SK-N-SH (cell line): Measurements from ENCODE around the gene PKN3. TPM values are rescaled to one million over a fixed set of nuclear protein-coding genes. Genes with fewer than 3 reads are reported as not detected.

Source experiments
- CTCF ChIA-PET: fragments of 300-600, 350-600 bp; formaldehyde crosslinking; extraction: SDS; loops from one replicate; lab custom pipeline; 2021; lab: Yijun Ruan, JAX
- POLR2A ChIA-PET: fragments of 350-600 bp; sonication (Branson Sonifier 250); formaldehyde crosslinking; extraction: SDS; loops from one replicate; lab custom pipeline; 2020; ENCODE audit warnings: antibody characterized with exemption, inconsistent platforms; lab: Yijun Ruan, JAX
- DNase-seq: peaks from one replicate; pipeline ENCODE4 v3.0.0; 2012
- H2AFZ ChIP-seq: fragments of 200-600 bp; sonication (generic); 2 replicates; pipeline ENCODE4 v1.8.1; 2016; ENCODE audit warnings: antibody characterized with exemption, mild to moderate bottlenecking, low read depth
- H3F3A ChIP-seq: fragments of 200-600 bp; sonication (generic); replicated peaks from 2 replicates; pipeline ENCODE3; 2016; ENCODE audit warnings: antibody characterized with exemption, mild to moderate bottlenecking; ENCODE audit not compliant: insufficient read depth
- H3K27ac ChIP-seq, 2 experiments: fragments of 200-500 bp in 1 of 2; fragments of 200-600 bp in 1 of 2; sonication (Bioruptor generic) in 1 of 2; sonication (generic), shearing (Covaris generic) in 1 of 2; 2 replicates each; pipeline versions ENCODE4 v1.5.1 to v1.6.1; 2014 to 2016; ENCODE audit warnings: low read depth in 2 of 2, inconsistent platforms in 1 of 2, low read length in 1 of 2, mild to moderate bottlenecking in 1 of 2, mixed read lengths in 1 of 2
- H3K27me3 ChIP-seq: fragments of 200-600 bp; sonication (generic), shearing (Covaris generic); 2 replicates; pipeline ENCODE4 v1.6.1; 2016; ENCODE audit warnings: mixed run types; ENCODE audit not compliant: insufficient read depth
- H3K36me3 ChIP-seq, 2 experiments: fragments of 200-500 bp in 1 of 2; fragments of 200-600 bp in 1 of 2; sonication (Bioruptor generic) in 1 of 2; sonication (generic) in 1 of 2; replicated peaks in 1 of 2; 2 replicates each; pipeline versions ENCODE3 to v1.5.1; 2014 to 2016; ENCODE audit warnings: low read length in 1 of 2, mild to moderate bottlenecking in 1 of 2; ENCODE audit not compliant: insufficient read depth in 2 of 2, control insufficient read depth in 1 of 2
- H3K4me1 ChIP-seq, 2 experiments: fragments of 200-500 bp in 1 of 2; fragments of 200-600 bp in 1 of 2; sonication (Bioruptor generic) in 1 of 2; sonication (generic), shearing (Covaris generic) in 1 of 2; 2 replicates each; pipeline versions ENCODE4 v1.5.1 to v1.6.1; 2014 to 2016; ENCODE audit warnings: low read depth in 1 of 2, low read length in 1 of 2, mixed run types in 1 of 2; ENCODE audit not compliant: insufficient read depth in 2 of 2, control insufficient read depth in 1 of 2
- H3K4me2 ChIP-seq: fragments of 200-600 bp; sonication (generic), shearing (Covaris generic); 2 replicates; pipeline ENCODE4 v1.6.1; 2017; ENCODE audit warnings: mixed run types
- H3K4me3 ChIP-seq, 2 experiments: fragments of 200-500 bp in 1 of 2; fragments of 200-600 bp in 1 of 2; sonication (Bioruptor generic) in 1 of 2; sonication (generic), shearing (Covaris generic) in 1 of 2; 2 replicates each; pipeline versions ENCODE4 v1.5.1 to v1.8.1; 2014 to 2016; ENCODE audit warnings: low read depth in 2 of 2, inconsistent platforms in 1 of 2, low read length in 1 of 2, mild to moderate bottlenecking in 1 of 2, mixed read lengths in 1 of 2, moderate library complexity in 1 of 2
- H3K79me2 ChIP-seq: fragments of 200-600 bp; sonication (generic); 2 replicates; pipeline ENCODE4 v1.8.1; 2017; ENCODE audit warnings: mild to moderate bottlenecking; ENCODE audit not compliant: insufficient read depth
- H3K9ac ChIP-seq: fragments of 200-600 bp; sonication (generic); 2 replicates; pipeline ENCODE4 v1.6.1; 2017; ENCODE audit warnings: mixed run types
- H3K9me2 ChIP-seq: fragments of 200-600 bp; sonication (generic); 2 replicates; pipeline ENCODE4 v1.6.1; 2017; ENCODE audit warnings: mixed run types
- H3K9me3 ChIP-seq: fragments of 200-600 bp; sonication (generic); 2 replicates; pipeline ENCODE4 v1.6.1; 2017; ENCODE audit warnings: mixed run types, mild to moderate bottlenecking, moderate library complexity
- H4K20me1 ChIP-seq: fragments of 200-600 bp; sonication (generic); 2 replicates; pipeline ENCODE4 v1.6.1; 2017; ENCODE audit warnings: mild to moderate bottlenecking, mixed run types; ENCODE audit not compliant: insufficient read depth
- CHD2 ChIP-seq: fragments of 150-350 bp; IDR thresholded peaks from 2 replicates; pipeline ENCODE4 v1.6.1; 2018; ENCODE audit warnings: low read length; ENCODE audit not compliant: partially characterized antibody
- CTCF ChIP-seq: fragments of 200-600 bp; sonication (generic); IDR thresholded peaks from 2 replicates; pipeline ENCODE4 v1.6.1; 2017; ENCODE audit warnings: antibody characterized with exemption, mild to moderate bottlenecking, moderate library complexity
- EP300 ChIP-seq, 2 experiments: IDR thresholded peaks; 2 replicates each; pipeline versions ENCODE4 v1.4.0 to v1.6.1; 2012; ENCODE audit warnings: borderline replicate concordance in 1 of 2, low read depth in 1 of 2, low read length in 1 of 2
- EZH2phosphoT487 ChIP-seq: fragments of 200-600 bp; sonication (generic); IDR thresholded peaks from 2 replicates; pipeline ENCODE4 v1.6.1; 2017; ENCODE audit warnings: low read depth, mixed run types, mild to moderate bottlenecking, antibody characterized with exemption, moderate library complexity, borderline replicate concordance
- FOSL2 ChIP-seq: IDR thresholded peaks from 2 replicates; pipeline ENCODE4 v1.4.0; 2012; ENCODE audit warnings: low read depth, mild to moderate bottlenecking, moderate library complexity, borderline replicate concordance
- JUND ChIP-seq: IDR thresholded peaks from 2 replicates; pipeline ENCODE4 v1.4.0; 2012
- MAX ChIP-seq: IDR thresholded peaks from 2 replicates; pipeline ENCODE4 v1.4.0; 2012; ENCODE audit warnings: low read depth
- MEF2A ChIP-seq: IDR thresholded peaks from 2 replicates; pipeline ENCODE4 v1.4.0; 2012; ENCODE audit warnings: low read depth, borderline replicate concordance
- MXI1 ChIP-seq: IDR thresholded peaks from 2 replicates; pipeline ENCODE4 v1.6.1; 2012; ENCODE audit warnings: mild to moderate bottlenecking, low read depth, low read length, improper control_type of control experiment
- NFIC ChIP-seq: IDR thresholded peaks from 2 replicates; pipeline ENCODE4 v1.4.0; 2012; ENCODE audit warnings: borderline replicate concordance
- NRF1 ChIP-seq: IDR thresholded peaks from 2 replicates; pipeline ENCODE4 v1.6.1; 2012; ENCODE audit warnings: low read depth, mild to moderate bottlenecking, low read length
- POLR2AphosphoS5 ChIP-seq: IDR thresholded peaks from 2 replicates; pipeline ENCODE4 v1.6.1; 2012; ENCODE audit warnings: low read depth, low read length
- RAD21 ChIP-seq: IDR thresholded peaks from 2 replicates; pipeline ENCODE4 v1.6.1; 2012; ENCODE audit warnings: mild to moderate bottlenecking, low read length
- RCOR1 ChIP-seq: fragments of 150-350 bp; IDR thresholded peaks from 2 replicates; pipeline ENCODE4 v1.6.1; 2017; ENCODE audit warnings: antibody characterized with exemption, low read length
- RFX5 ChIP-seq: IDR thresholded peaks from 2 replicates; pipeline ENCODE4 v1.6.1; 2012; ENCODE audit warnings: mild to moderate bottlenecking, improper control_type of control experiment, low read length
- RXRA ChIP-seq: IDR thresholded peaks from 2 replicates; pipeline ENCODE4 v1.4.0; 2012; ENCODE audit warnings: low read depth, mild to moderate bottlenecking, borderline replicate concordance
- SMC3 ChIP-seq: IDR thresholded peaks from 2 replicates; pipeline ENCODE4 v1.6.1; 2012; ENCODE audit warnings: low read depth, low read length, improper control_type of control experiment
- TAF1 ChIP-seq: IDR thresholded peaks from 2 replicates; pipeline ENCODE4 v1.6.1; 2012; ENCODE audit warnings: low read depth, mild to moderate bottlenecking, low read length, moderate library complexity, borderline replicate concordance
- USF1 ChIP-seq: IDR thresholded peaks from 2 replicates; pipeline ENCODE4 v1.4.0; 2012; ENCODE audit warnings: low read depth, borderline replicate concordance
- USF2 ChIP-seq: fragments of 150-350 bp; IDR thresholded peaks from 2 replicates; pipeline ENCODE4 v1.6.1; 2017; ENCODE audit warnings: antibody characterized with exemption, low read length, low read depth, borderline replicate concordance
- YY1 ChIP-seq: IDR thresholded peaks from 2 replicates; pipeline ENCODE4 v1.4.0; 2012; ENCODE audit warnings: low read depth, mild to moderate bottlenecking
- WGBS: methylation state at CpG from one replicate; pipeline ENCODE4 v1.1.6; 2017; ENCODE audit warnings: low lambda C conversion rate; 5-methylcytosine and 5-hydroxymethylcytosine counted together
- polyA plus RNA-seq, 3 experiments: library from polyadenylated mRNA; depleted of rRNA; stranded (reverse); fragments of >200 nt; gene quantifications; 2 replicates each; pipeline ENCODE4 v1.2.3, GENCODE V29; 2012

The PKN3 gene
- polyA plus RNA-seq, 1 of the 3 experiments (the other 2 are of a cell fraction) = 7.8 TPM

GRCh38 chr9:128750926-128751595 is 48.8 kb downstream of the PKN3 start:
- no peaks in the 10 kb centered on the region for H3K27me3 ChIP-seq
- no peak for DNase-seq
- ChIA-PET CTCF (no interaction called here), POLR2A (no interaction called here)
- no peak overlapping the region for H3K27ac ChIP-seq
- no peak overlapping the region for H3K4me3 ChIP-seq
- no peaks in the 10 kb centered on the region for H3K79me2 ChIP-seq
- H3K4me2 ChIP-seq = no peak overlapping the region
- H3F3A ChIP-seq = no peaks in the 10 kb centered on the region
- H3K36me3 ChIP-seq = peaks cover 3% of the 10 kb centered on the region in 2 experiments
- TF ChIP-seq RCOR1 = no peak
- TF ChIP-seq USF1 = no peak
- no peak for TF ChIP-seq NFIC
- TF ChIP-seq MAX = no peak
- no peak for TF ChIP-seq JUND
- TF ChIP-seq RXRA = no peak
- no peak for TF ChIP-seq RFX5
- no peak for TF ChIP-seq EP300 (IDR thresholded peaks at IDR 0.05; ENCODE audit: borderline replicate concordance in 1 of 2, low read depth in 1 of 2, low read length in 1 of 2)
- TF ChIP-seq FOSL2 = no peak
- TF ChIP-seq MXI1 = no peak
- no peak for TF ChIP-seq MEF2A
- no peak for TF ChIP-seq CHD2
- no peak for TF ChIP-seq TAF1
- TF ChIP-seq POLR2AphosphoS5 = no peak
- H3K4me1 ChIP-seq = no peaks in the 10 kb centered on the region
- no peak overlapping the region for H3K9ac ChIP-seq
- WGBS = 87% methylated on average over 15 of the region's 22 CpGs
- no peak overlapping the region for H2AFZ ChIP-seq
- no peaks in the 10 kb centered on the region for H3K9me2 ChIP-seq
- H3K9me3 ChIP-seq = no peaks in the 10 kb centered on the region
- H4K20me1 ChIP-seq = no peaks in the 10 kb centered on the region

GRCh38 chr9:128753627-128754026 is 51.3 kb downstream of the PKN3 start:
- WGBS = 94% methylated on average over 5 of the region's 16 CpGs
- Histone ChIP-seq H3K9me2 (no peaks in the 10 kb centered on the region), H3K27me3 (no peaks in the 10 kb centered on the region), H3F3A (no peaks in the 10 kb centered on the region), H3K79me2 (no peaks in the 10 kb centered on the region), H4K20me1 (no peaks in the 10 kb centered on the region), H2AFZ (no peak overlapping the region), H3K4me1 (no peaks in the 10 kb centered on the region), H3K4me3 (no peak overlapping the region), H3K9me3 (no peaks in the 10 kb centered on the region), H3K27ac (no peak overlapping the region), H3K9ac (no peak overlapping the region), H3K4me2 (no peak overlapping the region)
- DNase-seq = no peak
- CTCF ChIA-PET = interaction anchor here (1.1 kb wide), 1 partner anchor 126 kb away, joined by 3 read pairs; no protein-coding TSS in a partner anchor
- POLR2A ChIA-PET = no interaction called here
- TF ChIP-seq YY1 (no peak), SMC3 (no peak), EZH2phosphoT487 (no peak), RXRA (no peak), RFX5 (no peak), CTCF (no peak), NRF1 (no peak), RCOR1 (no peak), TAF1 (no peak), RAD21 (no peak), USF2 (no peak), FOSL2 (no peak), POLR2AphosphoS5 (no peak)
- TF ChIP-seq, all 33 proteins: peak for 0
- peaks cover 0 to 3% of the 10 kb centered on the region in 2 experiments for H3K36me3 ChIP-seq
